GM12878 (cell line): ENCODE results near the gene ORAI3. TPM values are rescaled to one million over a fixed set of nuclear protein-coding genes. Genes with fewer than 3 reads are reported as not detected.

Experiments used
- ATAC-seq: fragments of 200-7000 bp; cut with Tn5 transposase; 3 replicates; pipeline ENCODE4 v1.9.1; 2020; ENCODE audit warnings: mild to moderate bottlenecking, moderate library complexity
- BruUV-seq: library from RNA; stranded (reverse); fragments of 400-500 nt; replicated peaks from 2 replicates; lab custom pipeline; 2021; lab: Mats Ljungman, UMichigan
- CTCF ChIA-PET: fragments of 300-600 bp; sonication (Branson Sonifier 250); formaldehyde crosslinking; extraction: SDS; loops from one replicate; lab custom pipeline; 2021; ENCODE audit warnings: inconsistent platforms; lab: Yijun Ruan, JAX
- POLR2A ChIA-PET: fragments of 350-600 bp; formaldehyde crosslinking; extraction: SDS; loops from one replicate; lab custom pipeline; 2021; ENCODE audit warnings: inconsistent platforms; lab: Charles Lee
- RAD21 ChIA-PET: fragments of 300-600 bp; sonication (Branson Sonifier 250); formaldehyde crosslinking; loops from one replicate; lab custom pipeline; 2023; ENCODE audit warnings: antibody characterized with exemption; ENCODE audit not compliant: unreplicated experiment; lab: Charles Lee
- SMC1A ChIA-PET: fragments of 300-600 bp; sonication (Branson Sonifier 250); formaldehyde crosslinking; loops from one replicate; lab custom pipeline; 2023; ENCODE audit not compliant: unreplicated experiment, uncharacterized antibody; lab: Charles Lee
- DNase-seq: peaks from one replicate; pipeline ENCODE4 v3.0.0-alpha.2; 2011; ENCODE audit warnings: low read depth, low spot score
- FAIRE-seq: peaks from 3 replicates; lab custom pipeline; 2011; peaks lifted over from hg19 to GRCh38; lab: Jason Lieb, UNC
- H2AFZ ChIP-seq: 2 replicates; pipeline ENCODE4 v1.6.0; 2011; ENCODE audit warnings: low read depth, low read length, control low read depth; ENCODE audit not compliant: control insufficient read depth
- H3K27ac ChIP-seq: 2 replicates; pipeline ENCODE4 v1.5.1; 2011; ENCODE audit warnings: control low read depth; ENCODE audit not compliant: control insufficient read depth, insufficient read depth
- H3K27me3 ChIP-seq, 2 experiments: replicated peaks in 1 of 2; 2 replicates each; pipeline versions ENCODE4 v1.6.0 to v1.6.1; 2011; ENCODE audit warnings: low read length in 1 of 2; ENCODE audit not compliant: control insufficient read depth in 2 of 2, insufficient read depth in 2 of 2
- H3K36me3 ChIP-seq, 2 experiments: 2 replicates each; pipeline ENCODE4 v1.5.1; 2011; ENCODE audit warnings: low read length in 1 of 2; ENCODE audit not compliant: control insufficient read depth in 2 of 2, insufficient read depth in 2 of 2
- H3K4me1 ChIP-seq: 2 replicates; pipeline ENCODE4 v1.6.1; 2011; ENCODE audit warnings: mild to moderate bottlenecking, low read length, moderate library complexity, mixed read lengths; ENCODE audit not compliant: control insufficient read depth, insufficient read depth
- H3K4me2 ChIP-seq: 2 replicates; pipeline ENCODE4 v1.6.0; 2011; ENCODE audit warnings: control low read depth; ENCODE audit not compliant: control insufficient read depth, insufficient read depth
- H3K4me3 ChIP-seq: fragments of 200-600 bp; sonication (generic); 2 replicates; pipeline ENCODE4 v1.5.1; 2016
- H3K79me2 ChIP-seq: 2 replicates; pipeline ENCODE4 v1.6.0; 2011; ENCODE audit warnings: low read length; ENCODE audit not compliant: control insufficient read depth, insufficient read depth
- H3K9ac ChIP-seq: 2 replicates; pipeline ENCODE4 v1.8.0; 2011; ENCODE audit warnings: low read length, control low read depth, mixed read lengths; ENCODE audit not compliant: control insufficient read depth, insufficient read depth
- H3K9me3 ChIP-seq: replicated peaks from 3 replicates; pipeline ENCODE4 v1.5.1; 2011; ENCODE audit warnings: mild to moderate bottlenecking, low read length; ENCODE audit not compliant: control insufficient read depth, insufficient read depth
- H4K20me1 ChIP-seq: 2 replicates; pipeline ENCODE4 v1.6.0; 2011; ENCODE audit not compliant: control insufficient read depth, insufficient read depth
- ATF2 ChIP-seq: IDR thresholded peaks from 2 replicates; pipeline ENCODE4 v1.6.1; 2012; ENCODE audit warnings: low read length, inconsistent platforms
- BACH1 ChIP-seq: fragments of 450-650 bp; IDR thresholded peaks from 2 replicates; pipeline ENCODE4 v1.6.1; 2017; ENCODE audit warnings: mild to moderate bottlenecking, borderline replicate concordance
- CEBPB ChIP-seq, 2 experiments: fragments of 150-350 bp in 1 of 2; IDR thresholded peaks; 2 replicates each; pipeline ENCODE4 v1.6.1; 2012 to 2014; ENCODE audit warnings: low read depth in 2 of 2, low read length in 2 of 2, borderline replicate concordance in 1 of 2, inconsistent platforms in 1 of 2
- CHD1 ChIP-seq: IDR thresholded peaks from 2 replicates; pipeline ENCODE4 v1.6.1; 2012; ENCODE audit warnings: low read depth, low read length, improper control_type of control experiment
- DPF2 ChIP-seq: fragments of 450-650 bp; IDR thresholded peaks from 2 replicates; pipeline ENCODE4 v1.6.1; 2017; ENCODE audit warnings: mild to moderate bottlenecking
- E4F1 ChIP-seq: fragments of 450-650 bp; IDR thresholded peaks from 2 replicates; pipeline ENCODE4 v1.6.1; 2018; ENCODE audit warnings: borderline replicate concordance, mild to moderate bottlenecking; ENCODE audit not compliant: partially characterized antibody
- GATAD2B ChIP-seq: fragments of 450-650 bp; conservative IDR thresholded peaks from 2 replicates; pipeline ENCODE4 v1.6.1; 2017; ENCODE audit warnings: low read depth, mild to moderate bottlenecking, moderate library complexity
- HDAC2 ChIP-seq: fragments of 200-600 bp; sonication (generic); IDR thresholded peaks from 2 replicates; pipeline ENCODE4 v1.6.1; 2017
- HDGF ChIP-seq: fragments of 450-650 bp; IDR thresholded peaks from 2 replicates; pipeline ENCODE4 v1.6.1; 2016; ENCODE audit warnings: antibody characterized with exemption
- JUNB ChIP-seq: IDR thresholded peaks from 2 replicates; pipeline ENCODE4 v1.6.1; 2016; ENCODE audit warnings: antibody characterized with exemption, mild to moderate bottlenecking
- NFIC ChIP-seq: IDR thresholded peaks from 2 replicates; pipeline ENCODE4 v1.6.1; 2012; ENCODE audit warnings: low read depth, mild to moderate bottlenecking, inconsistent platforms, low read length, moderate library complexity
- NFXL1 ChIP-seq: fragments of 450-650 bp; IDR thresholded peaks from 2 replicates; pipeline ENCODE4 v1.6.1; 2017; ENCODE audit warnings: antibody characterized with exemption, mild to moderate bottlenecking, borderline replicate concordance
- NKRF ChIP-seq: fragments of 450-650 bp; conservative IDR thresholded peaks from 2 replicates; pipeline ENCODE4 v1.6.1; 2017; ENCODE audit warnings: mild to moderate bottlenecking, moderate library complexity
- NR2C1 ChIP-seq: fragments of 450-650 bp; IDR thresholded peaks from 2 replicates; pipeline ENCODE4 v1.6.1; 2017; ENCODE audit warnings: antibody characterized with exemption, mild to moderate bottlenecking, moderate library complexity
- NR2F1 ChIP-seq: fragments of 450-650 bp; conservative IDR thresholded peaks from 2 replicates; pipeline ENCODE4 v1.6.1; 2017; ENCODE audit warnings: mild to moderate bottlenecking
- POLR2A ChIP-seq: IDR thresholded peaks from 2 replicates; pipeline ENCODE4 v1.6.1; 2011; ENCODE audit warnings: low read depth, mild to moderate bottlenecking, low read length
- SMAD1 ChIP-seq: fragments of 450-650 bp; IDR thresholded peaks from 2 replicates; pipeline ENCODE4 v1.6.1; 2018; ENCODE audit warnings: mild to moderate bottlenecking, low read depth; ENCODE audit not compliant: partially characterized antibody
- SUZ12 ChIP-seq: fragments of 200-600 bp; sonication (generic); IDR thresholded peaks from one replicate; pipeline ENCODE4 v1.6.1; 2018; ENCODE audit warnings: antibody characterized with exemption, mild to moderate bottlenecking; ENCODE audit not compliant: unreplicated experiment
- YY1 ChIP-seq: IDR thresholded peaks from 2 replicates; pipeline ENCODE4 v1.6.1; 2011; ENCODE audit warnings: low read depth, mild to moderate bottlenecking, low read length
- ZNF217 ChIP-seq: fragments of 450-650 bp; IDR thresholded peaks from 2 replicates; pipeline ENCODE4 v1.6.1; 2017; ENCODE audit warnings: antibody characterized with exemption, mild to moderate bottlenecking
- ZNF274 ChIP-seq: IDR thresholded peaks from one replicate; pipeline ENCODE4 v1.8.0; 2011; ENCODE audit not compliant: insufficient read length, insufficient read depth
- WGBS: methylation state at CpG from one replicate; pipeline ENCODE4 v1.1.6; 2016; ENCODE audit warnings: low lambda C conversion rate; ENCODE audit not compliant: insufficient replicate concordance, insufficient coverage; ENCODE audit errors: missing lambda C conversion rate; 5-methylcytosine and 5-hydroxymethylcytosine counted together
- in situ Hi-C: fragments of 300-500 bp; cut with MboI; formaldehyde crosslinking; loops from 9 replicates; pipeline ENCODE4 v1.14.3; 2018; ENCODE audit warnings: mixed read lengths
- intact Hi-C: fragments of 100-400 bp; cut with micrococcal nuclease; formaldehyde crosslinking; loops from one replicate; pipeline ENCODE4 v1.14.2; 2022; ENCODE audit not compliant: unreplicated experiment
- polyA plus RNA-seq, 11 experiments: library from polyadenylated mRNA; depleted of rRNA in 4 of 11; unstranded in 6 of 11; stranded (reverse) in 5 of 11; fragments of >200 nt; fragmentation: Nextera tagmentation in 4 of 11; fragmentation: Illumina TruSeq in 1 of 11; extraction: Ambion mirVana in 4 of 11; extraction: Trizol in 1 of 11; gene quantifications; 1 replicate in 1 of 11; 2 replicates in 10 of 11; pipeline versions ENCODE4 v1.2.1 to v1.2.3, GENCODE V29; 2011 to 2016; ENCODE audit warnings: inconsistent platforms in 2 of 11, missing spikeins in 2 of 11, low read depth in 1 of 11
- total RNA-seq, 4 experiments: library from RNA; depleted of rRNA in 3 of 4; stranded (reverse); fragments of >200 nt in 3 of 4; fragmentation: Illumina TruSeq in 1 of 4; extraction: Trizol in 1 of 4; gene quantifications; 2 replicates each; pipeline versions ENCODE4 v1.2.1 to v1.2.3, GENCODE V29; 2013 to 2021

ORAI3 gene
- total and polyA plus RNA-seq, 10 of the 15 experiments (the other 5 are each of a cell fraction or from before 2014, with no cell fraction given), result 3.4 to 21.9 (median 16.2) TPM

GRCh38 chr16:30922420-30922959 is 26.4 kb upstream of the ORAI3 start:
- H3K36me3 ChIP-seq, result no peaks in the 10 kb centered on the region; a peak in 2 of 4 replicates
- peak; percentile 71 for TF ChIP-seq DPF2
- TF ChIP-seq NFXL1, result no peak
- TF ChIP-seq NKRF, result no peak
- peak; percentile 100 for TF ChIP-seq NR2C1
- TF ChIP-seq ATF2, result no peak
- TF ChIP-seq ZNF274, result no peak
- TF ChIP-seq YY1, result peak; percentile 97
- TF ChIP-seq NFIC, result no peak
- no peak for TF ChIP-seq SMAD1
- peak; percentile 81 for TF ChIP-seq NR2F1
- TF ChIP-seq GATAD2B, result no peak
- TF ChIP-seq BACH1, result peak; percentile 64; the same call in 1 of the 2 replicates
- TF ChIP-seq POLR2A, result no peak; the same call in 1 of the 2 replicates
- no peak for TF ChIP-seq HDGF
- TF ChIP-seq CEBPB (IDR thresholded peaks at IDR 0.05; ENCODE audit: borderline replicate concordance in 1 of 2, low read depth in 2 of 2, low read length in 2 of 2), result no peak
- TF ChIP-seq E4F1, result peak; percentile 47
- TF ChIP-seq SUZ12, result no peak
- TF ChIP-seq ZNF217, result no peak
- no peak for TF ChIP-seq HDAC2
- no peak for TF ChIP-seq JUNB
- no peak for TF ChIP-seq CHD1

More at GRCh38 chr16:30922420-30922959, 26.4 kb upstream of the ORAI3 start:
- ChIA-PET POLR2A (interaction anchor here (0.5 kb wide), 1 partner anchor 205 kb away, joined by 5 read pairs; no protein-coding TSS in a partner anchor), CTCF (interaction anchor here (0.6 to 1.0 kb wide), 4 partner anchors 78 to 351 kb away, joined by 3 to 15 read pairs (median 3); no protein-coding TSS in a partner anchor), RAD21 (interaction anchor here (0.6 to 0.8 kb wide), 2 partner anchors 77 to 120 kb away, joined by 3 to 7 read pairs; no protein-coding TSS in a partner anchor), SMC1A (interaction anchor here (0.6 to 1.0 kb wide), 2 partner anchors 78 to 226 kb away, joined by 3 to 14 read pairs; no protein-coding TSS in a partner anchor)
- peak overlapping the region; percentile 99 for H3K4me2 ChIP-seq
- no peaks in the 10 kb centered on the region for H3K27me3 ChIP-seq
- H4K20me1 ChIP-seq, result no peaks in the 10 kb centered on the region
- H3K4me3 ChIP-seq, result peak overlapping the region; percentile 86
- H3K79me2 ChIP-seq, result peaks cover 5% of the 10 kb centered on the region
- peak; percentile 87 for ATAC-seq
- peaks cover 4% of the 10 kb centered on the region; the same call in 1 of the 2 replicates for H3K4me1 ChIP-seq
- no peaks in the 10 kb centered on the region for H3K9me3 ChIP-seq
- FAIRE-seq, result peak; percentile 100
- peak overlapping the region; percentile 89 for H3K27ac ChIP-seq
- peak; percentile 98 for DNase-seq
- peak overlapping the region; percentile 93 for H2AFZ ChIP-seq
- H3K9ac ChIP-seq, result peak overlapping the region; percentile 70
- under 1% methylated on average over 42 of the region's 42 CpGs for WGBS
- TSS peak; percentile 90 for BruUV-seq
- intact Hi-C loops, result loop anchor here (2.0 to 10.0 kb wide), 5 partner anchors 26 to 268 kb away; partner anchors contain the start of genes CFAP119, CTF1, FBRS and PRR14
- in situ Hi-C loops, result loop anchor here (5.0 kb wide), 1 partner anchor 80 kb away; no protein-coding TSS in a partner anchor
